A549 (cell line): ENCODE results near the gene LAMA2.

Experiments
- CBX2 ChIP-seq: fragments of 200-600 bp; sonication (generic); IDR thresholded peaks from 2 replicates; pipeline ENCODE4 v1.6.1; 2016; ENCODE audit warnings: low read depth, mild to moderate bottlenecking, borderline replicate concordance
- CTCF ChIP-seq: fragments of >200 bp; sonication (Bioruptor Twin); formaldehyde crosslinking; IDR thresholded peaks from 3 replicates; pipeline ENCODE4 v1.5.1; 2016
- EP300 ChIP-seq, 2 experiments: fragments of >200 bp; sonication (Bioruptor Twin); formaldehyde crosslinking; IDR thresholded peaks; 2 replicates in 1 of 2; 3 replicates in 1 of 2; pipeline ENCODE4 v1.6.1; 2016 to 2017
- RCOR1 ChIP-seq: fragments of 150-350 bp; IDR thresholded peaks from 2 replicates; pipeline ENCODE4 v1.6.1; 2014; ENCODE audit warnings: antibody characterized with exemption, low read length, low read depth
- TF ChIP-seq, protein P1 (sequence below): IDR thresholded peaks from 2 replicates; pipeline ENCODE4 v1.6.1; 2012

GRCh38 chr6:128882991-128883611, at the start of gene LAMA2:
- no peak for TF ChIP-seq CTCF
- TF ChIP-seq EP300 (IDR thresholded peaks at IDR 0.05): no peak
- TF ChIP-seq RCOR1: no peak
- TF ChIP-seq, protein P1, sequence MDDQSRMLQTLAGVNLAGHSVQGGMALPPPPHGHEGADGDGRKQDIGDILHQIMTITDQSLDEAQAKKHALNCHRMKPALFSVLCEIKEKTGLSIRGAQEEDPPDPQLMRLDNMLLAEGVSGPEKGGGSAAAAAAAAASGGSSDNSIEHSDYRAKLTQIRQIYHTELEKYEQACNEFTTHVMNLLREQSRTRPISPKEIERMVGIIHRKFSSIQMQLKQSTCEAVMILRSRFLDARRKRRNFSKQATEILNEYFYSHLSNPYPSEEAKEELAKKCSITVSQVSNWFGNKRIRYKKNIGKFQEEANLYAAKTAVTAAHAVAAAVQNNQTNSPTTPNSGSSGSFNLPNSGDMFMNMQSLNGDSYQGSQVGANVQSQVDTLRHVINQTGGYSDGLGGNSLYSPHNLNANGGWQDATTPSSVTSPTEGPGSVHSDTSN: no peak
- no peak for TF ChIP-seq CBX2
